MM.1S (cell line): ENCODE results near the gene CATSPERZ.

Source experiments
- CTCF ChIP-seq: fragments of 300-600 bp; sonication (generic); IDR thresholded peaks from 2 replicates; pipeline ENCODE4 v1.5.1; 2016; ENCODE audit warnings: antibody characterized with exemption, low read length, mixed read lengths
- EZH2 ChIP-seq: fragments of 300-600 bp; sonication (generic); optimal IDR thresholded peaks from 2 replicates; pipeline ENCODE3; 2017; ENCODE audit warnings: low read depth, mild to moderate bottlenecking, antibody characterized with exemption, low read length, mixed read lengths
- EZH2phosphoT487 ChIP-seq: fragments of 300-600 bp; sonication (generic); IDR thresholded peaks from 2 replicates; pipeline ENCODE4 v1.6.1; 2018; ENCODE audit warnings: antibody characterized with exemption, low read length

GRCh38 chr11:64290352-64291261 lies 9.6 kb upstream of the CATSPERZ start:
- no peak for TF ChIP-seq CTCF
- TF ChIP-seq EZH2 = no peak
- TF ChIP-seq EZH2phosphoT487 = no peak
